ENCODE results near the gene WT1.

DNA sequence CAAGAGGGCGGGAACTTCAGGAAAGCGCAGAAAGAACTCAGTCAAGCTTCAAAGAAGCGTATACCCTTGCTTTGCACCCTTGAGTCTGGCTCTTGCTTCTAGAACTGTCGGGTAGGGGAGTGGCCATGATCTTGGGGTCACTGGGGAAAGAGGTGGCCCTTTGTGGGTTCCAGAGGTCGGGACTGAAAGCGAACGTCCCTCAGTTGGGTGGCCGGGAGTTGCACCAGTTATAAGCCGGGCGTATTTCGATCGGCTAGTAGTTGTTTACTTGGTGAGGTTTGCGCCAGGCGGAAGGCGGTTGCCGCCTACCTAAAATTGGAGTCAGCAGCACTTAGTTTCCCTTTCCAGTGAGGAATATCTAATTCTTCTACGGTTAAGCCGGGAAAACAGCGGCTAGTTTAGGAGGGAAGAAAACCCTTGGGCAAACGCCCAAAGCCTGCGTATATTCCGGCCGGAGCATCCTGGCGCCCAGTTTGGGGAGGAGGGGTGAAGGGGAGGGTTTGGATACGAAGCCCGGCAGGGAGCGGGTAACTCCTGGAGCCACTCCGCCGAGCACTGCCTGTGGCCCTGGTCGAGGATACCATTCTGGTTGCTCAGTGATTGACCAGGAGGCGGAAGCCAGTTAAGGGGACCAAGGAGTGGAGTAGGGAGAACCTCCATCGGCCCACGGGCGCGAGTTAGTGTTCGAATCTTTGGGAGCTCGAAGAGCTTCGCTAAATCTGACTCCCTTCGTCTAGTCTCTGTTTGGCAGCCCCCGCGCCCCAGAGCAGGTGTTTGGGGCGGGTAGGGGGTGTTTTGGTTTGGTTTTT, 807 bp upstream of the WT1 start:
- TF ChIP-seq POLR2A (IDR thresholded peaks at IDR 0.05) (no peak), POLR2AphosphoS5 (IDR thresholded peaks at IDR 0.05) (no peak), EP300 (IDR thresholded peaks at IDR 0.05) (no peak)
- TF ChIP-seq, protein P1, sequence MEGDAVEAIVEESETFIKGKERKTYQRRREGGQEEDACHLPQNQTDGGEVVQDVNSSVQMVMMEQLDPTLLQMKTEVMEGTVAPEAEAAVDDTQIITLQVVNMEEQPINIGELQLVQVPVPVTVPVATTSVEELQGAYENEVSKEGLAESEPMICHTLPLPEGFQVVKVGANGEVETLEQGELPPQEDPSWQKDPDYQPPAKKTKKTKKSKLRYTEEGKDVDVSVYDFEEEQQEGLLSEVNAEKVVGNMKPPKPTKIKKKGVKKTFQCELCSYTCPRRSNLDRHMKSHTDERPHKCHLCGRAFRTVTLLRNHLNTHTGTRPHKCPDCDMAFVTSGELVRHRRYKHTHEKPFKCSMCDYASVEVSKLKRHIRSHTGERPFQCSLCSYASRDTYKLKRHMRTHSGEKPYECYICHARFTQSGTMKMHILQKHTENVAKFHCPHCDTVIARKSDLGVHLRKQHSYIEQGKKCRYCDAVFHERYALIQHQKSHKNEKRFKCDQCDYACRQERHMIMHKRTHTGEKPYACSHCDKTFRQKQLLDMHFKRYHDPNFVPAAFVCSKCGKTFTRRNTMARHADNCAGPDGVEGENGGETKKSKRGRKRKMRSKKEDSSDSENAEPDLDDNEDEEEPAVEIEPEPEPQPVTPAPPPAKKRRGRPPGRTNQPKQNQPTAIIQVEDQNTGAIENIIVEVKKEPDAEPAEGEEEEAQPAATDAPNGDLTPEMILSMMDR (IDR thresholded peaks at IDR 0.05): no peak
